ENCODE results near the gene KIF5C. TPM values are rescaled to one million over a fixed set of nuclear protein-coding genes. Genes with fewer than 3 reads are reported as not detected.

Gene KIF5C
- total and polyA plus RNA-seq, 2 of the 13 experiments (the other 11 are each of a cell fraction or from before 2014, with no cell fraction given) = 0.15 to 0.20 TPM

DNA sequence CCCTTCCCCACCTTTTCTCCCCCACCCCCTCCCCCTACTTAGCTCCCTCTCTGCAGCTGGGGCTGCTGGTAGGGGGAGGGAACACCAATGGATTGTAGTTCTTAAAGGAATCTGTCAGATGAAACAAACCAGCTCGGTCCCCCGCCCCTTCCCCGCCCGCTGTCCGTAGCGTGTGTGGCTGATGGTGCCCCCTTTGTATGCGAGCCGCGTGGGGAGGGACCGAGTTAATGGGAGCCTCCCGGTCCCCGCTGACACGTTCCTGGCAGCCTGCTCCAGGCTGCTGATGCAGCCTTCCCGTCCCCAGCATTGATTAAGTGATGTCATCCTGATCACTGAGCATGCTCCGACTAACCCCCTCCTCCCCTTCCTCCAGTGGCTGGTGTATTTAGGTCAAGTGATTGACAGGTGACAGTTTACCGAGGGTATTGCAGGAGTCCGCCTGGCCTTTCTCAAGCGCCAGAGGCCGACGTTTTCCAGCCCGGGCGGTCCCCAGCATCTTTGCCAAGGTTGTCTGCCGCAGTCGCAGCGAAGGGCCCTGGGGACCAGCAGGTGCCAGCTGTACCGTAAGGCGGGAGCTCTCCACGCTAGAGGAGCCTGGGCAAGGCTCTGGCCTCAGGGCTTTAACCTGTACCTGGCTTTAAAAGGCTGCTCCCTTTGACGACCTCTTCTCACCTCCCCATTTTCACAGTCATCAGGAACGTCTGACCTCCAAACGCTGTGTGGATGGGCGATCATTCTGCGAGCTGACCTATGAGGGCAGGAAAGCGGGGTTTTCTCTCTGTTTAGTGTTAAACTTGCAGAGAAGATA lies 1.8 kb downstream of the KIF5C start (continued):
- TF ChIP-seq ZMYM4 (CRISPR knock-in tag; IDR thresholded peaks at IDR 0.05) (0 out of 2 replicates have a peak, but pooled peaks have one; percentile 4), PHB2 (IDR thresholded peaks at IDR 0.05; ENCODE audit: partially characterized antibody) (no peak), RXRA (CRISPR knock-in tag; IDR thresholded peaks at IDR 0.05) (no peak), ARID4A (CRISPR knock-in tag; IDR thresholded peaks at IDR 0.05; ENCODE audit: borderline replicate concordance) (no peak), IRX3 (CRISPR knock-in tag; IDR thresholded peaks at IDR 0.05; ENCODE audit: borderline replicate concordance, low read depth) (no peak), HES4 (CRISPR knock-in tag; IDR thresholded peaks at IDR 0.05; ENCODE audit: borderline replicate concordance) (peak; percentile 28; the same call in 1 of the 2 replicates), ZNF512B (CRISPR knock-in tag; IDR thresholded peaks at IDR 0.05; ENCODE audit: borderline replicate concordance) (no peak), TMF1 (CRISPR knock-in tag; IDR thresholded peaks at IDR 0.05; ENCODE audit: low read depth) (no peak), SP5 (CRISPR knock-in tag; IDR thresholded peaks at IDR 0.05; ENCODE audit: borderline replicate concordance, low read depth) (no peak), ESRRA (CRISPR knock-in tag; IDR thresholded peaks at IDR 0.05; ENCODE audit: low read depth) (no peak), RBM22 (optimal IDR thresholded peaks at IDR 0.05; ENCODE audit: low read length) (no peak)
- TF ChIP-seq, protein P1, sequence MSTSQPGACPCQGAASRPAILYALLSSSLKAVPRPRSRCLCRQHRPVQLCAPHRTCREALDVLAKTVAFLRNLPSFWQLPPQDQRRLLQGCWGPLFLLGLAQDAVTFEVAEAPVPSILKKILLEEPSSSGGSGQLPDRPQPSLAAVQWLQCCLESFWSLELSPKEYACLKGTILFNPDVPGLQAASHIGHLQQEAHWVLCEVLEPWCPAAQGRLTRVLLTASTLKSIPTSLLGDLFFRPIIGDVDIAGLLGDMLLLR (CRISPR knock-in tag; IDR thresholded peaks at IDR 0.05) = no peak
- TF ChIP-seq, protein P2, sequence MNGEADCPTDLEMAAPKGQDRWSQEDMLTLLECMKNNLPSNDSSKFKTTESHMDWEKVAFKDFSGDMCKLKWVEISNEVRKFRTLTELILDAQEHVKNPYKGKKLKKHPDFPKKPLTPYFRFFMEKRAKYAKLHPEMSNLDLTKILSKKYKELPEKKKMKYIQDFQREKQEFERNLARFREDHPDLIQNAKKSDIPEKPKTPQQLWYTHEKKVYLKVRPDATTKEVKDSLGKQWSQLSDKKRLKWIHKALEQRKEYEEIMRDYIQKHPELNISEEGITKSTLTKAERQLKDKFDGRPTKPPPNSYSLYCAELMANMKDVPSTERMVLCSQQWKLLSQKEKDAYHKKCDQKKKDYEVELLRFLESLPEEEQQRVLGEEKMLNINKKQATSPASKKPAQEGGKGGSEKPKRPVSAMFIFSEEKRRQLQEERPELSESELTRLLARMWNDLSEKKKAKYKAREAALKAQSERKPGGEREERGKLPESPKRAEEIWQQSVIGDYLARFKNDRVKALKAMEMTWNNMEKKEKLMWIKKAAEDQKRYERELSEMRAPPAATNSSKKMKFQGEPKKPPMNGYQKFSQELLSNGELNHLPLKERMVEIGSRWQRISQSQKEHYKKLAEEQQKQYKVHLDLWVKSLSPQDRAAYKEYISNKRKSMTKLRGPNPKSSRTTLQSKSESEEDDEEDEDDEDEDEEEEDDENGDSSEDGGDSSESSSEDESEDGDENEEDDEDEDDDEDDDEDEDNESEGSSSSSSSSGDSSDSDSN (CRISPR knock-in tag; IDR thresholded peaks at IDR 0.05) = no peak
- TF ChIP-seq, protein P3, sequence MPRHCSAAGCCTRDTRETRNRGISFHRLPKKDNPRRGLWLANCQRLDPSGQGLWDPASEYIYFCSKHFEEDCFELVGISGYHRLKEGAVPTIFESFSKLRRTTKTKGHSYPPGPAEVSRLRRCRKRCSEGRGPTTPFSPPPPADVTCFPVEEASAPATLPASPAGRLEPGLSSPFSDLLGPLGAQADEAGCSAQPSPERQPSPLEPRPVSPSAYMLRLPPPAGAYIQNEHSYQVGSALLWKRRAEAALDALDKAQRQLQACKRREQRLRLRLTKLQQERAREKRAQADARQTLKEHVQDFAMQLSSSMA (CRISPR knock-in tag; IDR thresholded peaks at IDR 0.05) = no peak
- TF ChIP-seq, protein P4, sequence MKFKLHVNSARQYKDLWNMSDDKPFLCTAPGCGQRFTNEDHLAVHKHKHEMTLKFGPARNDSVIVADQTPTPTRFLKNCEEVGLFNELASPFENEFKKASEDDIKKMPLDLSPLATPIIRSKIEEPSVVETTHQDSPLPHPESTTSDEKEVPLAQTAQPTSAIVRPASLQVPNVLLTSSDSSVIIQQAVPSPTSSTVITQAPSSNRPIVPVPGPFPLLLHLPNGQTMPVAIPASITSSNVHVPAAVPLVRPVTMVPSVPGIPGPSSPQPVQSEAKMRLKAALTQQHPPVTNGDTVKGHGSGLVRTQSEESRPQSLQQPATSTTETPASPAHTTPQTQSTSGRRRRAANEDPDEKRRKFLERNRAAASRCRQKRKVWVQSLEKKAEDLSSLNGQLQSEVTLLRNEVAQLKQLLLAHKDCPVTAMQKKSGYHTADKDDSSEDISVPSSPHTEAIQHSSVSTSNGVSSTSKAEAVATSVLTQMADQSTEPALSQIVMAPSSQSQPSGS (CRISPR knock-in tag; IDR thresholded peaks at IDR 0.05) = peak; percentile 97
